HepG2 (cell line): ENCODE data around the gene ERLEC1. TPM values are rescaled to one million over a fixed set of nuclear protein-coding genes. Genes with fewer than 3 reads are reported as not detected.

ENCODE experiments used
- GABPB1 ChIP-seq: IDR thresholded peaks from 2 replicates; pipeline ENCODE4 v1.6.1; 2016; ENCODE audit warnings: mild to moderate bottlenecking, missing genetic modification reagents, moderate library complexity, missing compliant biosample characterization
- GATAD1 ChIP-seq: IDR thresholded peaks from 2 replicates; pipeline ENCODE4 v1.6.1; 2016; ENCODE audit warnings: missing genetic modification reagents, missing compliant biosample characterization
- JUNB ChIP-seq: sonication (generic); formaldehyde crosslinking; IDR thresholded peaks from 2 replicates; pipeline ENCODE4 v1.8.0; 2022; ENCODE audit warnings: missing genetic modification reagents, mild to moderate bottlenecking, borderline replicate concordance
- MTF1 ChIP-seq: sonication (generic); formaldehyde crosslinking; IDR thresholded peaks from 2 replicates; pipeline ENCODE4 v1.5.0; 2020; ENCODE audit warnings: missing genetic modification reagents
- NPAS2 ChIP-seq: sonication (generic); formaldehyde crosslinking; IDR thresholded peaks from 2 replicates; pipeline ENCODE4 v1.8.0; 2022; ENCODE audit warnings: mild to moderate bottlenecking, missing genetic modification reagents, borderline replicate concordance
- NR1H2 ChIP-seq: sonication (generic); formaldehyde crosslinking; IDR thresholded peaks from 2 replicates; pipeline ENCODE4 v1.8.1; 2022; ENCODE audit warnings: low read depth, missing genetic modification reagents, borderline replicate concordance
- RBAK ChIP-seq: sonication (generic); formaldehyde crosslinking; IDR thresholded peaks from 2 replicates; pipeline ENCODE4 v1.5.1; 2020; ENCODE audit warnings: mild to moderate bottlenecking, missing genetic modification reagents
- SALL1 ChIP-seq: sonication (generic); formaldehyde crosslinking; IDR thresholded peaks from 2 replicates; pipeline ENCODE4 v1.8.0; 2022; ENCODE audit warnings: mild to moderate bottlenecking, missing genetic modification reagents
- SNAPC2 ChIP-seq: sonication (generic); formaldehyde crosslinking; IDR thresholded peaks from 2 replicates; pipeline ENCODE4 v1.8.1; 2022; ENCODE audit warnings: mild to moderate bottlenecking, missing genetic modification reagents
- TBX3 ChIP-seq: fragments of 450-650 bp; IDR thresholded peaks from 2 replicates; pipeline ENCODE4 v1.6.1; 2017; ENCODE audit warnings: antibody characterized with exemption, mild to moderate bottlenecking, inconsistent platforms, borderline replicate concordance
- U2AF1 ChIP-seq: fragments of 200-400 bp; formaldehyde crosslinking; optimal IDR thresholded peaks from 2 replicates; pipeline ENCODE3; 2017; ENCODE audit warnings: mild to moderate bottlenecking, low read depth, low read length
- ZNF709 ChIP-seq: sonication (generic); formaldehyde crosslinking; IDR thresholded peaks from 2 replicates; pipeline ENCODE4 v1.5.0; 2020; ENCODE audit warnings: mild to moderate bottlenecking, missing genetic modification reagents
- polyA plus RNA-seq, 8 experiments: library from polyadenylated mRNA; depleted of rRNA in 3 of 8; stranded (reverse) in 7 of 8; unstranded in 1 of 8; fragments of >200 nt; fragmentation: Illumina TruSeq in 4 of 8; extraction: Trizol in 4 of 8; gene quantifications; 2 replicates each; pipeline versions ENCODE4 v1.2.1 to v1.2.3, GENCODE V29; 2011 to 2016; ENCODE audit warnings: low read depth in 4 of 8, missing spikeins in 1 of 8, mixed read lengths in 1 of 8; ENCODE audit not compliant: insufficient read depth in 1 of 8
- total RNA-seq, 5 experiments: library from RNA; depleted of rRNA; stranded (reverse); fragments of >200 nt; fragmentation: Illumina TruSeq; extraction: Trizol; gene quantifications; 2 replicates each; pipeline ENCODE4 v1.2.3, GENCODE V29; 2016; ENCODE audit warnings: low read depth in 1 of 5
- TF ChIP-seq, protein P1 (sequence below): sonication (generic); formaldehyde crosslinking; IDR thresholded peaks from 2 replicates; pipeline ENCODE4 v1.5.1; 2020; ENCODE audit warnings: mild to moderate bottlenecking, missing genetic modification reagents, moderate library complexity
- TF ChIP-seq, protein P2 (sequence below): sonication (generic); formaldehyde crosslinking; IDR thresholded peaks from 2 replicates; pipeline ENCODE4 v1.5.0; 2020; ENCODE audit warnings: mild to moderate bottlenecking, missing genetic modification reagents, moderate library complexity
- TF ChIP-seq, protein P3 (sequence below): sonication (generic); formaldehyde crosslinking; IDR thresholded peaks from 2 replicates; pipeline ENCODE4 v1.4.0; 2020; ENCODE audit warnings: missing genetic modification reagents
- TF ChIP-seq, protein P4 (sequence below): sonication (generic); formaldehyde crosslinking; IDR thresholded peaks from 2 replicates; pipeline ENCODE4 v1.4.0; 2020; ENCODE audit warnings: mild to moderate bottlenecking, missing genetic modification reagents, borderline replicate concordance
- TF ChIP-seq, protein P5 (sequence below): IDR thresholded peaks from 2 replicates; pipeline ENCODE4 v1.6.1; 2016; ENCODE audit warnings: low read depth, borderline replicate concordance

Gene ERLEC1
- total and polyA plus RNA-seq, 2 of the 13 experiments (the other 11 are each of a cell fraction or from before 2014, with no cell fraction given), result 87.3 to 88.4 TPM

DNA sequence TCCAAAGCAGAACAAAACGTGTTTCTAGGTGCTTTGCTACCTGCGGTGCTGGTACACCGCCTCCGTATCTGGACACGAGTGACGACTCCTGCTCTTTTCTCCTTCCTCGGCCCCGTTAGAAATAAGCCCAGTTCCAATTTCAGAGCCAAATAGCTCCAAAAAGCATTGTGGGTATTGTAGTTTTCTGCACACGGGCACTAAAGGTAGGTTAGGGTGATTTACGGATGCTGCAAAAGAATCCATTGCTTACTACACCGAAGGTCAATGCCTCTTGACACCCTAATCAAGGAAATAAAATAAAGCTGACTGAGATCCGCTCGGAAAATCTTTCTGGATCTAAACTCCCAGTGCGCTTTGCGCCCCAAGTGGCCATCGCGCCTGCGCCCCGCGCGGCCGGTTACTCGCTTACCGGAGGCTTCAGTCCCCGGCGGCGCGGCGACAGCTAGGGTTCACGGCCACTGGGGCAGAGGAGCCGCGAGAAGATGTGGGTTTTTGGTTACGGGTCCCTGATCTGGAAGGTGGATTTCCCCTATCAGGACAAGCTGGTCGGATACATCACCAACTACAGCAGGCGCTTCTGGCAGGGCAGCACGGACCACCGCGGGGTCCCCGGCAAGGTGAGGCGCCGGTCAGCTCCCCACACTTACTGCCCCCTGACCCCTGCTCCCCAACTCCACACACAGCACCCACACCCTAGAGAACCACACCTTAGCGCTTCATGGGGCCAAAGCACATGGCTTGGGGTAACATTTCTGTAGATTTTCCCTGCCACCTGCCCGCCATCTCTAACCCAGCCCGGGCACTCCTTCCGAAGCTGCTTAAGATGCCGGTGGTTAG, 19.2 kb upstream of the ERLEC1 start, which contains the start of gene CHAC2 (continued):
- TF ChIP-seq, protein P1, sequence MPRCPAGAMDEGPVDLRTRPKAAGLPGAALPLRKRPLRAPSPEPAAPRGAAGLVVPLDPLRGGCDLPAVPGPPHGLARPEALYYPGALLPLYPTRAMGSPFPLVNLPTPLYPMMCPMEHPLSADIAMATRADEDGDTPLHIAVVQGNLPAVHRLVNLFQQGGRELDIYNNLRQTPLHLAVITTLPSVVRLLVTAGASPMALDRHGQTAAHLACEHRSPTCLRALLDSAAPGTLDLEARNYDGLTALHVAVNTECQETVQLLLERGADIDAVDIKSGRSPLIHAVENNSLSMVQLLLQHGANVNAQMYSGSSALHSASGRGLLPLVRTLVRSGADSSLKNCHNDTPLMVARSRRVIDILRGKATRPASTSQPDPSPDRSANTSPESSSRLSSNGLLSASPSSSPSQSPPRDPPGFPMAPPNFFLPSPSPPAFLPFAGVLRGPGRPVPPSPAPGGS (CRISPR knock-in tag), result no peak
- TF ChIP-seq MTF1 (CRISPR knock-in tag) (no peak), ZNF709 (CRISPR knock-in tag) (peak; percentile 27; the same call in 1 of the 2 replicates), U2AF1 (no peak), SNAPC2 (CRISPR knock-in tag) (peak; percentile 97), GABPB1 (CRISPR knock-in tag) (peak; percentile 75; the same call in 1 of the 2 replicates), SALL1 (CRISPR knock-in tag) (peak; percentile 49; the same call in 1 of the 2 replicates), NR1H2 (CRISPR knock-in tag) (no peak; the same call in 1 of the 2 replicates), RBAK (CRISPR knock-in tag) (no peak), JUNB (CRISPR knock-in tag) (no peak), GATAD1 (CRISPR knock-in tag) (peak; percentile 73), TBX3 (no peak), NPAS2 (no peak)
- TF ChIP-seq, protein P2, sequence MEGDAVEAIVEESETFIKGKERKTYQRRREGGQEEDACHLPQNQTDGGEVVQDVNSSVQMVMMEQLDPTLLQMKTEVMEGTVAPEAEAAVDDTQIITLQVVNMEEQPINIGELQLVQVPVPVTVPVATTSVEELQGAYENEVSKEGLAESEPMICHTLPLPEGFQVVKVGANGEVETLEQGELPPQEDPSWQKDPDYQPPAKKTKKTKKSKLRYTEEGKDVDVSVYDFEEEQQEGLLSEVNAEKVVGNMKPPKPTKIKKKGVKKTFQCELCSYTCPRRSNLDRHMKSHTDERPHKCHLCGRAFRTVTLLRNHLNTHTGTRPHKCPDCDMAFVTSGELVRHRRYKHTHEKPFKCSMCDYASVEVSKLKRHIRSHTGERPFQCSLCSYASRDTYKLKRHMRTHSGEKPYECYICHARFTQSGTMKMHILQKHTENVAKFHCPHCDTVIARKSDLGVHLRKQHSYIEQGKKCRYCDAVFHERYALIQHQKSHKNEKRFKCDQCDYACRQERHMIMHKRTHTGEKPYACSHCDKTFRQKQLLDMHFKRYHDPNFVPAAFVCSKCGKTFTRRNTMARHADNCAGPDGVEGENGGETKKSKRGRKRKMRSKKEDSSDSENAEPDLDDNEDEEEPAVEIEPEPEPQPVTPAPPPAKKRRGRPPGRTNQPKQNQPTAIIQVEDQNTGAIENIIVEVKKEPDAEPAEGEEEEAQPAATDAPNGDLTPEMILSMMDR (CRISPR knock-in tag), result peak; percentile 46; the same call in 1 of the 2 replicates
- TF ChIP-seq, protein P3, sequence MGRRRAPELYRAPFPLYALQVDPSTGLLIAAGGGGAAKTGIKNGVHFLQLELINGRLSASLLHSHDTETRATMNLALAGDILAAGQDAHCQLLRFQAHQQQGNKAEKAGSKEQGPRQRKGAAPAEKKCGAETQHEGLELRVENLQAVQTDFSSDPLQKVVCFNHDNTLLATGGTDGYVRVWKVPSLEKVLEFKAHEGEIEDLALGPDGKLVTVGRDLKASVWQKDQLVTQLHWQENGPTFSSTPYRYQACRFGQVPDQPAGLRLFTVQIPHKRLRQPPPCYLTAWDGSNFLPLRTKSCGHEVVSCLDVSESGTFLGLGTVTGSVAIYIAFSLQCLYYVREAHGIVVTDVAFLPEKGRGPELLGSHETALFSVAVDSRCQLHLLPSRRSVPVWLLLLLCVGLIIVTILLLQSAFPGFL, result no peak
- TF ChIP-seq, protein P4, sequence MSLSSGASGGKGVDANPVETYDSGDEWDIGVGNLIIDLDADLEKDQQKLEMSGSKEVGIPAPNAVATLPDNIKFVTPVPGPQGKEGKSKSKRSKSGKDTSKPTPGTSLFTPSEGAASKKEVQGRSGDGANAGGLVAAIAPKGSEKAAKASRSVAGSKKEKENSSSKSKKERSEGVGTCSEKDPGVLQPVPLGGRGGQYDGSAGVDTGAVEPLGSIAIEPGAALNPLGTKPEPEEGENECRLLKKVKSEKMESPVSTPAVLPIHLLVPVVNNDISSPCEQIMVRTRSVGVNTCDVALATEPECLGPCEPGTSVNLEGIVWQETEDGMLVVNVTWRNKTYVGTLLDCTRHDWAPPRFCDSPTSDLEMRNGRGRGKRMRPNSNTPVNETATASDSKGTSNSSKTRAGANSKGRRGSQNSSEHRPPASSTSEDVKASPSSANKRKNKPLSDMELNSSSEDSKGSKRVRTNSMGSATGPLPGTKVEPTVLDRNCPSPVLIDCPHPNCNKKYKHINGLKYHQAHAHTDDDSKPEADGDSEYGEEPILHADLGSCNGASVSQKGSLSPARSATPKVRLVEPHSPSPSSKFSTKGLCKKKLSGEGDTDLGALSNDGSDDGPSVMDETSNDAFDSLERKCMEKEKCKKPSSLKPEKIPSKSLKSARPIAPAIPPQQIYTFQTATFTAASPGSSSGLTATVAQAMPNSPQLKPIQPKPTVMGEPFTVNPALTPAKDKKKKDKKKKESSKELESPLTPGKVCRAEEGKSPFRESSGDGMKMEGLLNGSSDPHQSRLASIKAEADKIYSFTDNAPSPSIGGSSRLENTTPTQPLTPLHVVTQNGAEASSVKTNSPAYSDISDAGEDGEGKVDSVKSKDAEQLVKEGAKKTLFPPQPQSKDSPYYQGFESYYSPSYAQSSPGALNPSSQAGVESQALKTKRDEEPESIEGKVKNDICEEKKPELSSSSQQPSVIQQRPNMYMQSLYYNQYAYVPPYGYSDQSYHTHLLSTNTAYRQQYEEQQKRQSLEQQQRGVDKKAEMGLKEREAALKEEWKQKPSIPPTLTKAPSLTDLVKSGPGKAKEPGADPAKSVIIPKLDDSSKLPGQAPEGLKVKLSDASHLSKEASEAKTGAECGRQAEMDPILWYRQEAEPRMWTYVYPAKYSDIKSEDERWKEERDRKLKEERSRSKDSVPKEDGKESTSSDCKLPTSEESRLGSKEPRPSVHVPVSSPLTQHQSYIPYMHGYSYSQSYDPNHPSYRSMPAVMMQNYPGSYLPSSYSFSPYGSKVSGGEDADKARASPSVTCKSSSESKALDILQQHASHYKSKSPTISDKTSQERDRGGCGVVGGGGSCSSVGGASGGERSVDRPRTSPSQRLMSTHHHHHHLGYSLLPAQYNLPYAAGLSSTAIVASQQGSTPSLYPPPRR (CRISPR knock-in tag), result no peak
- TF ChIP-seq, protein P5, sequence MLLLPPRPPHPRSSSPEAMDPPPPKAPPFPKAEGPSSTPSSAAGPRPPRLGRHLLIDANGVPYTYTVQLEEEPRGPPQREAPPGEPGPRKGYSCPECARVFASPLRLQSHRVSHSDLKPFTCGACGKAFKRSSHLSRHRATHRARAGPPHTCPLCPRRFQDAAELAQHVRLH (CRISPR knock-in tag), result no peak
